ENCODE data around the gene RSU1. TPM values are rescaled to one million over a fixed set of nuclear protein-coding genes. Genes with fewer than 3 reads are reported as not detected.

The RSU1 gene
- polyA plus RNA-seq, 2 of the 4 experiments (the other 2 are of a cell fraction): 99.3 to 114 TPM

DNA sequence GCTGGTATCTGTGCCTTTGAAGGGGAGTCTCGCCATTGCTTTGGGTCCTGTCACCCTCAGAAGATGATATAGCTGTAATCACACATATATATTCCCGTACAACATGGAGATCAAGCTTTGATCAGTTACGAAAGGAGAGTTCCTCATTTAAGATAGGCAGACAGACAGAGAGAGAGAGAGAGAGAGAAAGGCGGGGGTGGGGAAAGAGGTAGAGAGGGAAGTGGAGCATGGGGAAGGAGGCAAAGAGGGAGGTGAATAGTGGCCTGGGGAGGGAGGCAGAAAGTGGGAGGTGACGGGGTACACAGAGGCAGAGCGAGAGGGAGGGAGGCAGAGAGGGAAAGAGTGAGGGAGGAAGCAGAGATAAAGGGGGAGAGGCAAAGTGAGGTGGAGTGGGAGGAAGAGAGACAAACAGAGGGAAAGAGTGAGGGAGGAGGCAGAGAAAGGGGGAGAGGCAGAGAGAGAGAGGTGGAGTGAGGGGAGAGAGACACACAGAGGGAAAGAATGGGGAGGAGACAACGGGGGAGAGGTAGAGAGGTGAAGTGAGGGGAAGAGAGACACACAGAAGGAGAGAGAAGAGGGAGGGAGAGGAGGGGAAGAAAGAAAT lies 250.9 kb downstream of the RSU1 start:
- 42% methylated on average over 6 of the region's 7 CpGs for WGBS (ENCODE audit: missing lambda C conversion rate)
- no peak for FAIRE-seq

GRCh38 chr10:16565604-16566003 lies 251.6 kb downstream of the RSU1 start:
- Histone ChIP-seq H3K27ac (no peak overlapping the region), H3K4me2 (peak overlapping the region; percentile 47; the same call in 2 of the 3 replicates), H3K4me1 (no peaks in the 10 kb centered on the region), H3K9me3 (no peaks in the 10 kb centered on the region), H3K4me3 (no peak overlapping the region)
- DNase-seq (ENCODE audit: low read depth in 1 of 2, low spot score in 1 of 2): no peak
- ChIA-PET POLR2A (no interaction called here), CTCF (interaction anchor here (0.7 to 0.9 kb wide), 2 partner anchors 25 to 1651 kb away, joined by 3 read pairs; no protein-coding TSS in a partner anchor)
- no peak for ATAC-seq
- FAIRE-seq: no peak
- TF ChIP-seq BCL3 (IDR thresholded peaks at IDR 0.05) (no peak), ZNF302 (CRISPR knock-in tag; IDR thresholded peaks at IDR 0.05) (no peak), RNF2 (IDR thresholded peaks at IDR 0.05; ENCODE audit: borderline replicate concordance, low read depth) (no peak), EHF (CRISPR knock-in tag; IDR thresholded peaks at IDR 0.05) (no peak), ZSCAN20 (CRISPR knock-in tag; IDR thresholded peaks at IDR 0.05) (no peak), SMC3 (IDR thresholded peaks at IDR 0.05) (no peak), SREBF2 (IDR thresholded peaks at IDR 0.05) (no peak), PHF8 (IDR thresholded peaks at IDR 0.05; ENCODE audit: borderline replicate concordance, low read depth) (no peak), NFE2L2 (conservative IDR thresholded peaks at IDR 0.05; ENCODE audit: low read length) (no peak), ELK1 (IDR thresholded peaks at IDR 0.05; ENCODE audit: low read depth, low read length) (no peak), ZFP36 (IDR thresholded peaks at IDR 0.05; ENCODE audit: borderline replicate concordance, partially characterized antibody) (no peak), FOXS1 (CRISPR knock-in tag; IDR thresholded peaks at IDR 0.05) (no peak), MAZ (IDR thresholded peaks at IDR 0.05; ENCODE audit: borderline replicate concordance, low read depth, low read length) (no peak), MAFK (IDR thresholded peaks at IDR 0.05; ENCODE audit: partially characterized antibody) (no peak), JUN (IDR thresholded peaks at IDR 0.05) (no peak)
- 52% methylated on average over 3 of the region's 3 CpGs for WGBS (ENCODE audit: missing lambda C conversion rate)

More for the DNA sequence above, 250.9 kb downstream of the RSU1 start:
- Histone ChIP-seq H3K4me3 (no peak overlapping the region), H3K27ac (no peak overlapping the region), H3K9me3 (no peaks in the 10 kb centered on the region), H3K4me1 (no peaks in the 10 kb centered on the region), H3K4me2 (peak overlapping the region; percentile 47; the same call in 2 of the 3 replicates)
- POLR2A ChIA-PET: no interaction called here
- TF ChIP-seq, protein P1, sequence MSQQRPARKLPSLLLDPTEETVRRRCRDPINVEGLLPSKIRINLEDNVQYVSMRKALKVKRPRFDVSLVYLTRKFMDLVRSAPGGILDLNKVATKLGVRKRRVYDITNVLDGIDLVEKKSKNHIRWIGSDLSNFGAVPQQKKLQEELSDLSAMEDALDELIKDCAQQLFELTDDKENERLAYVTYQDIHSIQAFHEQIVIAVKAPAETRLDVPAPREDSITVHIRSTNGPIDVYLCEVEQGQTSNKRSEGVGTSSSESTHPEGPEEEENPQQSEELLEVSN (IDR thresholded peaks at IDR 0.05; ENCODE audit: borderline replicate concordance, low read depth): no peak
- no peak for TF ChIP-seq RAD21 (conservative IDR thresholded peaks at IDR 0.05 in 1 of 2, IDR thresholded peaks at IDR 0.05 in 1 of 2)
- ATAC-seq: peak in 1 of 2 experiments; percentile 47; a peak in 3 of 6 replicates
- DNase-seq (ENCODE audit: low read depth in 1 of 2, low spot score in 1 of 2): no peak
- CTCF ChIA-PET: interaction anchor here (0.7 to 1.0 kb wide), 2 partner anchors 123 to 1650 kb away, joined by 3 to 4 read pairs; no protein-coding TSS in a partner anchor

DNA sequence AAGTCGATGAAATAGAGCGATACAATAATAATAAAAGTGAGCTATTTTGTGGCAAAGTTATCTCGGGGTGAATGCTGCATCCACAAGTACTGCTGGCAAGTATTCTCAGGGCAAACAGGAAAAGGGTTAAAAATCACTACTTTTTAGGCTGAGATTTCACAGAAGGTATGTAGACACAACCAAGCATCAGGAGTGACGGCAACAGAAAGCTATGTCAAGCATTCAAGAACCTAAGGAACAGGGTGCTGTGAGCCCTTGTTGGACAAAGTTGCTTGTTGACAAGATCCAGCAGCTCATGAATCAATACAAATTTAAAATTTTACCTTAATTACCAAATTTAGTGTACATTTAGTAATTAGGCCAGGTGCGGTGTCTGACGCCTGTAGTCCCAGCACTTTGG lies 254.3 kb downstream of the RSU1 start:
- WGBS (ENCODE audit: missing lambda C conversion rate): 77% methylated on average over 6 of the region's 6 CpGs
- Histone ChIP-seq H3K27ac (no peak overlapping the region), H3K4me1 (no peaks in the 10 kb centered on the region), H3K9me3 (no peaks in the 10 kb centered on the region), H3K4me2 (no peak overlapping the region), H3K4me3 (no peak overlapping the region)
- FAIRE-seq: no peak
- no peak for ATAC-seq
- no peak for DNase-seq (ENCODE audit: low read depth in 1 of 2, low spot score in 1 of 2)
- CTCF ChIA-PET: no interaction called here
- POLR2A ChIA-PET: no interaction called here
- no peak for TF ChIP-seq HDAC2 (IDR thresholded peaks at IDR 0.05)
- TF ChIP-seq, protein P1 (IDR thresholded peaks at IDR 0.05; ENCODE audit: borderline replicate concordance, low read depth): no peak
- TF ChIP-seq EHF (CRISPR knock-in tag; IDR thresholded peaks at IDR 0.05): no peak
- TF ChIP-seq EHMT2 (IDR thresholded peaks at IDR 0.05; ENCODE audit: low read depth): no peak

Measured in A549 (cell line).